NCI-H146 (cell line): ENCODE results near the gene CMPK1.
"Not testable (repeated sequence)": the region's sequence is repeated elsewhere in the genome, so short reads cannot be mapped to it uniquely, and the experiment has no call there.

Experiments
- DNase-seq: peaks from one replicate; lab custom pipeline; 2025; lab: John Stamatoyannopoulos, UW

Gene CMPK1, protein sequence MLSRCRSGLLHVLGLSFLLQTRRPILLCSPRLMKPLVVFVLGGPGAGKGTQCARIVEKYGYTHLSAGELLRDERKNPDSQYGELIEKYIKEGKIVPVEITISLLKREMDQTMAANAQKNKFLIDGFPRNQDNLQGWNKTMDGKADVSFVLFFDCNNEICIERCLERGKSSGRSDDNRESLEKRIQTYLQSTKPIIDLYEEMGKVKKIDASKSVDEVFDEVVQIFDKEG

DNA sequence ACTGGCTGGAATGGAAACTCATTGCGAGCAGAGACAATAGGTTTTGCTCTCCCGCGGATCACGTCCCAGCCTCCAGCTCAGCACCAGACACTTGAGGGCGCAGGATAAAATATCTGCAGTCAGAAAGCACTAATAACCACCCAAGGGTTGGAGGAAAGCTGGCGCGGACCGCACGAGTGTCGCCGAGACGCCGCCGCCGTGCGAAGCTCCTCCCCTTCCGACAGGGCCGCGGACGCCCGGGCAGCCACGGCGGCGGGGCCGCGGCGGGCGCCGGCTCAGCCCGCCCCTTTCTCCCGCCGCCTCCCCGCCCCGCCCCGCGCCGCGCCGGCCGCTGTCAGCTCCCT lies at the start of gene CMPK1:
Gene CMPK1, plus strand, starts transcription at position 213 of the 344 bp plus-strand sequence. CDS start 156 bp downstream, outside the sequence.
- peak; percentile 78 for DNase-seq

DNA sequence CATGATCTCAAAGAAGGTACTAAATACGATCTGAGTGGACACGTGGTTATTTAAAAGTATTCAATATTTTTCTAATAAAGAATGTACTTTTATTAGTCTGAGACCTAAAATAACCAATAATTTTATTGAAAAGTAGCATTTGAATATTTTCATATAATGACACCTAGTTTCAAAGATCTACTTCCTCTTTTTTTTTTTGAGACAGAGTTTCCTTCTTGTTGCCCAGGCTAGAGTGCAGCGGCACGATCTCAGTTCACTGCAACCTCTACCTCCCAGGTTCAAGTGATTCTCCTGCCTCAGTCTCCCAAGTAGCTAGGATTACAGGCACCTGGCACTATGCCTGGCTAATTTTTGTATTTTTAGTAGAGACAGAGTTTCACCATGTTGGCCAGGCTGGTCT lies 45.5 kb upstream of the CMPK1 start:
- DNase-seq = not testable (repeated sequence)

DNA sequence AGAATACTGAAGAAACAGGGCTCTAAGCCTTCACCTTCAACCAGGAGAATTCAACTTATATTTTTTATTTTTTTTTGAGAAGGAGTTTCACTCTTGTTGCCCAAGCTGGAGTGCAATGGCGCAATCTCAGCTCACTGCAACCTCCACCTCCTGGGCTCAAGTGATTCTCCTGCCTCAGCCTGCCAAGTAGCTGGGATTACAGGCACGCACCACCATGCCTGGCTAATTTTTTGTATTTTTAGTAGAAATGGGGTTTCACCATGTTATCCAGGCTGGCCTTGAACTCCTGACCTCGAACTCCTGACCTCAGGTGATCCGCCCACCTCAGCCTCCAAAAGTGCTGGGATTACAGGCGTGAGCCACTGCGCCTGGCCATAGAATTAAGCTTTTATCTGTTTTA lies 38.7 kb upstream of the CMPK1 start:
- DNase-seq = not testable (repeated sequence)

DNA sequence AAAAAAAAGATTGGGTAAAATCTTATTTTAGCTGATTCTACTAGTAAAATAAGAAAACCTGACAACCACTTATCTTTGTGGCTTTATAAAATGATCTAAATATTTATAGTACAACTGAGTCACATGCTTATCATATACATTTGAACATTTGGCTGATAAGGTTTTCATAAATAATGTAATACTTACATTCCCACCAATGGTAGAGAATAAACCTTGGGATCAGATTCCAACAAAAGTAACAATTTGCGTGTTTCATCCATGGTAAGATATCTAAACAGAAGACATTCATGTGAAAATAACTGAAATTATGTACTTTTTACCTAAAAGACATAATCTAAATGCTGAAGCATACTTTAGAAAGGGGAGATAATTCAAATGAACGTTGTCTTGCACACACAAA lies 38.0 kb upstream of the CMPK1 start:
- no peak for DNase-seq

DNA sequence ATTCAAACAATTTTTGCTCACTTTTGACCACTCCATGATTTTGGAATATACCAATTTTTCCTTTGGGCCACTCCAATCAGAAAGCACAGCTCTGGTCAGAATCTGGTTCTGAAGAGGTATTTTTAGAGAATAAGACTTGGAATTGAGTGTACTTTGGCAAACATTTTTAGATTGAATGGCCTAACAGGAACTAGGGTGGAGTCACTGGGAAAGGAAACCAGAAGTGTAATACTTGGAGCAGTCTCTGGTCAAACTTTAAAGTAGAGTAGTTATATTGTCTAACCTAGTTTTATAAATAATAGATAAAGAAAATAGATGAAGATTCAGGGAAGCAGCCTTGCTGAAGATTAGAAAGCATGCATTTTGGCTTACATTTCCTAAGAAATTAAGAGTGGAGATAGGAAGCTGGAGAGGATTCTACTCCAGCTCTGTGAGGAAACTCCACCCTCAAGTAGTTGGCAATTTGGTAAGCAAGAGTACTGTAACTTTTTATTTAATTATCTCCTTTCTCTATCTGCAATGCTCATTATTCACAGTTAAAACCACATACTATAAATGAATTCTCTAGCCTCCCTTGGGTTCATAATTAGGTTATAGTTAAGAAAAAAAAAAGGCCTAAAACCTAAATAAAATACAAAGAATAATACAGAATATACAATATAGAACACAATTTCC lies 35.4 kb upstream of the CMPK1 start:
- DNase-seq = no peak

DNA sequence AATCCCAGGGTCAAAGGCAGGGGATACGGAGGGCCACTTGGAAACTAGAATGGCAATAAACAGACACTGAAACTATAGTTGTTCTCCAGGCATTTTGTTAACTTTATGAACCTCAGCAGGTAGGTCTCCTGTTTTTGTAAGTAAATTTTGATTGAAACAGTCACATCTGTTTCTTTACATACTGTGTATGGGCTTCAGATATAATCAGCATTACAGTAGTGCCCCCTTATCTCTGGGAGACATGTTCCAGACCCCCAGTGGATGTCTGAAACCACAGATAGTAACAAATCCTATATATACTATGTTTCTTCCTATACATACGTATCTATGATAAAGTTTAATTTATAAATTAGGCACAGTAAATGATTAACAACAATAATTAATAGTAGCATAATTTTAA lies 31.1 kb upstream of the CMPK1 start:
- DNase-seq = no peak

DNA sequence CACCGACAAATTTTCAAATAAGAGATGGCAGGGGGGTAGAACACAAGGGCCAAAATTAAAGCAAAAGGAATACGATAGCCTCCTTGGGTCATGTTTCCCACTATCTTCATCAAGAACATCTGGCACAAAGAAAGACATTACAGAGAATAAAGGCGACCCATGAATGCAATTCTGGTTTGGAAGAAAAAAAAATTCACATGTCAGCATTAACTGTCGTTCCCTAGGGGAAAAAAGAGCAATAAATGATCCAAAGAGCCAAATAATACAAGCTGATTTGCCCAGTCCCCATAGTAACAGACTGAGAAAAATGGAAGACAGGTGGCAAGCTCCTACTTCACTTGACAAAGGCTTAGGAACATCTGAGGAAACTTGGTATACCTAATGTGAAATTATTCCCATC lies 24.2 kb upstream of the CMPK1 start:
- DNase-seq = no peak

DNA sequence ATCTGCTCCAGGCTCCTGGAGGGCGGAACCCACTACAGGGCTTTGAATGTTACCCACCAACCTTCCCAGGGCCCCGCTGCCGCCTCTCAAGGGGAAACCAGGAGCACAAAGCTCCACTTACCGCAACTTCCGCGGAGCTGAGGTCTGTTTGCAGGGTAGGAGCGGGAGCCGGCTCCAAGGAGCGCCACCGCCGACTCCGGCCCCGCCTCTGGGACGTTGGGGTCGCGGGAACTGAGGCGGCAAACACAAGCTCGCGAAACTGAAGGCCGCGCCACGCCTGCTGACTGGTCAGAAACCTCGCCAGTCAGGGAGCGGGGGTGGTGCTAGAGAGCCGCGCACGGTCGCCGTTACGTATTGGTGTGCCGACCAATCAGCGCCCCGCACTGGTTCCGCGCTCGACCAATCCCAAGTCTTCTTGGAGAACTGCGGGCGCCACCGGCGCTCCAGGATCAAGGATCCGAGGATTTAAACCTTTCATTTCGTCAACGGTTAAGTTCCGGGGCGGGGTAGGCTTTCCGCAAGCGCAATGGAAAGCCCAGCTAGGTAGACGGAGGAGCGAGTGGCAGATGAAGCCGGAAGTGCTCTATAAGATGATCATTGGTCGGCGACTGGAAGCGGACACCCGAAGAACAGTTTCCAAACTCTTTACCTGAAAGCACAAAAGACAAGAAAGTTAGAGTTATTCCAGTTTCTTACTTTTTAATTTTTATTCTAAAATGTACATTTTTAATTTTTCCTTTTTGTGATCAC lies 19.5 kb upstream of the CMPK1 start, which contains the start of gene STIL:
Gene STIL, minus strand, starts transcription at position 233 of the 750 bp plus-strand sequence. CDS start 3,828 bp downstream, outside the sequence.
- peak; percentile 97 for DNase-seq

DNA sequence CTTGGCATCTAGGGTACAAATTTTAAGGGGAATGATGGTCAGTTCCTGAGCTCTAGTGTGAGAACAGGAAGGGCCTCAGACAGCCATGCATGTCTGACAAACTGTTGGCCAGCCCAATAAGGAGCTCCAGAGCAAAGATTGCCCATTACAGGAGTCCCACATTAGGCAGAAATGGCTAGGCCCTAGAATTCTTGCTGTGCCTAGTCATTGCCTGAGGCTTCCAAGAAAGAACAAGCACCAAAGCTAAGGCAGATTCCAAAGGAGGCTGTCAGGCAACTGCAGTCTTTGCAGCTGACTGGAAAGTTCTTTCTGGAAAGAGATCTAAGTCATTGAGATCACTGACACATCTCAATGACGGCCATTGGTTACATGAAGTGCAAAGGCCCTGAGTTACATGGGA lies 15.7 kb upstream of the CMPK1 start:
- no peak for DNase-seq

DNA sequence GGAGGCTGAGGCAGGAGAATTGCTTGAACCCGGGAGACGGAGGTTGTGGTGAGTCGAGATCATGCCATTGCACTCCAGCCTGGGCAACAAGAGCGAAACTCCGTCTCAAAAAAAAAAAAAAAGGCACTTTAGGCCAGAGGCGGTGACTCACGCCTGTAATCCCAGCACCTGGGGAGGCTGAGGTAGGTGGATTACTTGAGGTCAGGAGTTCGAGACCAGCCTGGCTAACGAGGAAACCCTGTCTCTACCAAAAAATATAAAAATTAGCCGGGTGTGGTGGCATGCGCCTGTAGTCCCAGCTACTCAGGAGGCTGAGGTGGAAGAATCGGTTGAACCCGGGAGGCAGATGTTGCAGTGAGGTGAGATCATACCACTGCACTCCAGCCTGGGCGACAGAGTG lies 13.6 kb upstream of the CMPK1 start:
- DNase-seq = not testable (repeated sequence)

DNA sequence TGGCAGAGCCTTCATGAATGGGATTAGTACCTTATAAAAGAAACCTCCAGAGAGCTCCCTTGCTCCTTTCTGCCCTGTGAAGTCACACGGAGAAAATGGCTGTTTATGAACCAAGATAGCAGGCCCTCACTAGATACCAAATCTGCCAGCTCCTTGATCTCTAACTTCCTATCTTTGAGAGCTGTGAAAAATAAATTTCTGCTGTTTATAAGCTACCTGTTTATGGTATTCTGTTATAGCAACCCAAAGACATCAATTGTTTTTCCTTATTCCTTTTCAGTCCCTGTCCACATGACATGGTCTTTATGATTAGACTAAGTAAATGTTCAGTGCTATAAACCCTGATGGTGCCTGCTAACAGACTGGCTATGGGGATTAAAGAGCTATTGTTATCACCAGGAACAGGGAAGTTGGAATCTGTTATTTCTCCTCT lies 10.0 kb upstream of the CMPK1 start:
- no peak for DNase-seq

DNA sequence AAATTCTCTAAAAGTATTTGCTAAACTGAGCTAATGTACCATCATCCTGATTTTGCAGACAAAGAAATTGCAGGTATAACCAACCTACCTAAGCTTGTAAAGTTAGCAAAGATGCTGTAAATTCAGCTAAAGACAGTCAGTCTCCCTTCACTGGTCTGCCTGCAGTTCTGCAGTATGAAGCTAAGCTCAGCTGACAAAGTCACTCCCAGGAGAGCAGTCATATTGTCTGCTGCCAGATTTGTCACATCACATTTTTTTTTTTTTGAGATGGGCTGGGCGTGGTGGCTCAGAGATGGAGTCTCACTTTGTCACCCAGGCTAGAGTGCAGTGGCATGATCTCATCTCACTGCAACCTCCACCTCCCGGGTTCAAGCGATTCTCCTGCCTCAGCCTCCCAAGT lies 8.9 kb upstream of the CMPK1 start:
- no peak for DNase-seq

DNA sequence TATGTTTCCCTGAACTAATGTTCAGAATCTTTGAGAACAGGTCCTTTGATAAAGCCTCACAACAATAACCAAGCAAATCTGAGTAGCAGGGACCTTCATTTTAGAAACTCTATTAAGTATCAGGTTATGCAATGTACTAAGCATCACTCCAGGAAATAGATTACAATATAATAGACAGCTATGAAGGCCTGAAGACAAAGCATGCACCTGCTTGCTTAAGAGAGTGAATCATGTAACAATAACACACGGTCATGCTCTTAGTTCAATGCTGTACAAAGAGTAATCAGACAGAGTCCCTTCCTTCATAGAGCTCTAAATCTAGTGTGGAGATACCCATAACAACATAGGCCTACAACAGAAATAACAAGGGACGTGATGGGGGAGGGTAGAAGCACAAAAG lies 8.1 kb upstream of the CMPK1 start:
- DNase-seq = peak; percentile 58

DNA sequence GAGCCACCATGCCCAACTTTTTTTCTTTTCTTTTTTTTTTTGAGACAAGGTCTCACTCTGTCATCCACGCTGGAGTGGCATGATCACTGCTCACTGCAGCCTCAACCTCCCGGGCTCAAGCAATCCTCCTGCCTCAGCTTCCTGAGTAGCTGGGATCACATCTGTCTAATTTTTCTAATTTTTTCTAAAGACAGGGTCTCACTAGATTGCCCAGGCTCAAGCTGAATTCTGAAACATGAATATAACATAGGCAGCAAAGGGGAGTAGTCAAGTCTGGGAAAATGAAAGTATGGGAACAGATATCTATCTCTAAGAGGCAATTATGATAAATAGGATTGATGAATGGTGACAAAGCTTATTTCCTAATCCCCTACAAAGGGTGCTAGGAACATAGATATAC lies 7.3 kb upstream of the CMPK1 start:
- DNase-seq = no peak

DNA sequence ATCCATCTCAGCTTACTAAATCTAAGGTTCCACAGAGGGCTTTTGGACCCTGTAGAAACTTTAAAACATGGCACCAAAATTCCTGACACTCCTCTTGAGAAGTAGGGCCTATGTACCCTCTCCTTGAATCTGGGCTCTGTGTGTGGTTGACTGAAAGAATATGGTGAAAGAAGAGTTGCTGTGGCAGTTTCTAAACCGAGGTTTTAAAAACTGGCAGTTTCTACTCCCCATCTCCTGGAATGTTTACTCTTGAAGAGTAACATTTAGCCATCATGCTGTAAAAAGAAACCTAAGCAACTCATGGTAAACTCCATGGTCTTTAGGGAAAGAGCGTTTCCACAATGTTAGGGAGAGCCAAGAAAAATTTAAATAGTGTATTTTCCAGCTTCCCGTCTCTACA lies 4.6 kb upstream of the CMPK1 start:
- DNase-seq = no peak

DNA sequence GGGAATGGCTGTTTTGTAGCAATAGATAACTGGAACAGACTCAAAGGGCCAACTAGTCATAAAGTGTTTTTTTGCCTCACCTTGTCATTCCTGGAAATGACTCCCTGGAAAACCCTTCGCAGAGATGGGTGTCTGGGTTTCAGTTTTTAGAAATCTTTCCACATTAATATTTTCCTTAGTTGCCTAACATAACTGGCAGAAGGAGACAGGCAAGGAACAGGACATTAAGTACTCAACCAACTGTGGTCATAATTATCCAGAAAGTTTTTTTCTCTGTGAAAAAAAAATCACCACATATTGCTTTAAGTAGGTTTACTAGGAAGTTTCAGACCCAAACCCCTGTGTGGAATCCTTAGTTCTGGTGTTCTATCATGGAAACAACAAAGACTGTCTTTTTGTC lies 3.4 kb upstream of the CMPK1 start:
- DNase-seq = no peak

DNA sequence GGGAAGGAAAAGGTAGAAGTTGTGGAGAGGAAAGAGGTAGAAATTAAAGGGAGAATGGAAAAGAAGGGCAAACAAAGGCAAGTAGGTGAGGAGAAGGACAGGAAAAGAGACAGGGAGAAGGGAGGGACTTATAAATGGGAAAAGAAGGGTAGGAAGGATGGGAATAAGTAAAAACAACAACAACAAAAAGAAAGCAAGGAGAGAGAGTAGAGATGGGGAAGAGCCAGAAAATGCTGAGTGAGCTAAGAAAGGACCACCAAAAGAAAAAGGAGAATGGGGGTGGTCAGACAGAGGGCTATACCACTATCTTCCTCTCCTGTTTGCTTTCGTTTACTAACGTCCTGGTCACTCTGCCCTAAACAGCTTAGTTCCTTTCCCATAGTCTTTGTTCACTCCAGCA lies 1.7 kb upstream of the CMPK1 start:
- no peak for DNase-seq

DNA sequence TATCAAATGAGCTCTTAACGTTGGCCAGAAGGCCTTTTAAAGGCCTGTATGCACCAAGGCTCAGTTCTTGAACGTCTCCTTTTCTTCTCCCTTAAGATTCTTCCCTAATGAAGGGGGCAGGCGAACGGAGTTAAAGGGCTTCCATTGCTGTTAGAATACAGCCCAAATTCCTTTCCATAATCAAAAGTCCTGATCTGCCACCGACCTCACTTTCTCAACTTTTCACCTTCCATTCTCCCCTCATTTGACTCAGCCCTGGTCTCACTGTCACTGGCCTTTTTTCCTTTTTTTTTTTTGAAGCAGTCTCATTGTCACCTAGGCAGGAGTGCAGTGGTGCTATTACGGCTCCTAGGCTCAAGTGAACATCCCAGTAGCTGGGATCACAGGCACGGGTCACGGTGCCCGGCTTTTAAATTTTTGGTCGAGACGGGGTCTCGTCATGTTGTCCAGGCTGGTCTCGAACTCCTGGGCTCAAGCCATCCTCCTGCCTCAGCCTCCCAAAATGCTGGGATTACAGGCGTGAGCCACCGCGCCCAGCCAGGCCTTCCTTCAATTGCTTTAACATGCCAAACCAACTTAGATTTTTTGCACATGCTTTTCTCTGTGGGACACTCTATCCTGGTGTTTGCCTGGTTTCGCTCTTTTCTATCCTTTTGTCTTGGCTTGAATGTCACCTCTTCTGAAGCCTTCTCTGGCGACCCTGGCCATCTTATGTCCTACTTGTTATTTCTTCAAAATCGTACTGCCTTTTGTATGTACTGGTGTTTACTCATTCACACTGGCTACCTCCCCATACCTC lies 612 bp upstream of the CMPK1 start:
- DNase-seq = no peak

DNA sequence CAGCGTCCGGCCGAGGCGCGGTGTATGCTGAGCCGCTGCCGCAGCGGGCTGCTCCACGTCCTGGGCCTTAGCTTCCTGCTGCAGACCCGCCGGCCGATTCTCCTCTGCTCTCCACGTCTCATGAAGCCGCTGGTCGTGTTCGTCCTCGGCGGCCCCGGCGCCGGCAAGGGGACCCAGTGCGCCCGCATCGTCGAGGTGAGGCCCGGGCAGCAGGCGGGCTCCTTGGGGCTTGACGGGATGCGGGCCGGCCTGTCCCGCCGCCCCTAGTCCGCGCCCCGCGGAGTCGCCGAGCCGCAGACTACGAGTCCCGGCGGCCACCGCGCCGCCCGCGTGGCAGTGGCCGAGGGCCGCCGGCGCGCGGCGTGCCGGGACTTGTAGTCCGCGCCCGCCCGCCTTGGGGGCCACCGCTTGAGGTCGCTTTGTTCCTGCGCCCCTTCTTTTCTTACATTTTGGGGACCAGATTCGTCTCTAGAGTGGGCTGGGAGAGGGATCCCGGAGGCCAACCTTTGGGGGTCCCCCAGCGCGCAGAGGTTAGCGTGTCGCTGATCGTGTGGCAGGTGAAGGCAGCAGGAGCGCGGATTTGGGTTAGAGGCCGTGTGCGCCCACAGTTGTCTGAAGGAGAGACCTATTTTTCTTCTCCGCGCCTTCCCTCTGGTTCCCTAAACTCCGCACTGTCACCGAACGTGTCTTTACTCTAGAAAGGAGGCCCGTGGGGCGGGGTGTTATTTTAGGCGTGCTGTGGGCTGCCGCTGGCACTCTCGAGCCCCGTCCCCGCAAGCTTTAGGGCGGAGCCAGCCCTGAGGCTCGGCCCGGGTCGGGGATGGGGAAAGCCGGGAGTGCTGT lies 553 bp downstream of the CMPK1 start:
- peak; percentile 66 for DNase-seq

DNA sequence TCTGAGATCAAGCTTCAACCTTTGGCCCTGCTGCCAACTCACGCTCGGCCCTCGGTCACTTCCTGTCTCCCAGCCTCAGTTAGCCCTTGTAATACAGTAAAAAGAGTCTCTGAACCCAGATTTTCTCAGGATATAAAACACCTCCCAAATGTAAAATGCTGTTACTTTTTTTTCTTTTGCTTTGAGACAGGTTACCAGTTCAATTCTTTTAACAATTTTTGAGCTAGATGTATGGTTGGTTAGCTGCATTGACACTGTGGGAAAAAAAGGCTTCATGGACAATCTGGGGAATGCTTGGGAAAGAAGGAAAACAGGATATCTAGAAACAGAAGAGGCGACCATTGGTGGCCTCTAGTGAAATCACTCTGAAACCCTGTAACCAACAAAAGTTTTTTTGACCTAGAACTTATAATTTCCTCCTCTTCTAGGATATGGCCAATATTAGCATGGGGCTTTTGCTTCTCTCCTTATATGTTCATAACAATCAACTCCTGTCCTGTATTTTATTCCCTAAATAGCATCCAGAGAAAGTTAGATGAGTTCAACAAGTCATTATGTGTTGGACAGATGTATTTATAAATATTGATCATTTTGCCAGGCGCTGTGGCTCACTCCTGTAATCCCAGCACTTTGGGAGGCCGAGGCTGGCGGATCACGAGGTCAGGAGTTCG lies 1.3 kb downstream of the CMPK1 start:
- no peak for DNase-seq

DNA sequence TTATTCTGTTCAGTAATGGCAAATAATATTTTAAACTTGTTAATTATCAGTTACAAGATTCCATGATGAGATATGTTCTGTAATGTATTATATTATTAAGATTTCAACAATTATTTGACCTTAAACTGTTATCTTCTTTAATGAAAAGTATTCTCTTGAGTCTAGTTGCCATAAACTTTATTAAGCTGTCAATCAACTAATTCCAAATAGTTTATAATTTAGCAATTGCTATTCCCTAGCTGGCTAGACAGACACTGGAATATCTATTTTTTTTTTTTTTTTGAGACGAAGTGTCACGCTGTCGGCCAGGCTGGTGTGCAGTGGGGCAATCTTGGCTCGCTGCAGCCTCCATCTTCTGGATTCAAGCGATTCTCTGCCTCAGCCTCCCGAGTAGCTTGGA lies 3.8 kb downstream of the CMPK1 start:
- no peak for DNase-seq
